ENCODE data around the gene ZIC2. TPM values are rescaled to one million over a fixed set of nuclear protein-coding genes. Genes with fewer than 3 reads are reported as not detected.
A peak's percentile ranks its signal among the peaks of the same experiment; 100 is the strongest.

The ZIC2 gene
- total RNA-seq, 1 experiment from 2014 or later = 305 TPM

GRCh38 chr13:99989276-99990125, 7.9 kb downstream of the ZIC2 start:
- peak; percentile 68 for DNase-seq (ENCODE audit: low spot score)
- intact Hi-C loops (cut with micrococcal nuclease; ENCODE audit: unreplicated experiment) = loop anchor here (10.0 kb wide), 1 partner anchor 95 kb away; the partner anchor contains the start of gene PCCA
- POLR2A ChIA-PET (ENCODE audit: low non-redundant PET) = interaction anchor here (0.6 to 0.7 kb wide), 3 partner anchors 8 to 424 kb away, joined by 3 to 4 read pairs (median 3); partner anchors contain the start of gene ZIC2
- TF ChIP-seq EZH2 (IDR thresholded peaks at IDR 0.05; ENCODE audit: borderline replicate concordance, low read depth, low read length, poor library complexity, severe bottlenecking) = no peak
- no peak for TF ChIP-seq CTCF (conservative IDR thresholded peaks at IDR 0.05; ENCODE audit: low read depth, low read length)
- no peaks in the 10 kb centered on the region for H3K9me3 ChIP-seq (ENCODE audit: low read depth, low read length, poor library complexity, severe bottlenecking)
- CTCF ChIA-PET = interaction anchor here (0.6 kb wide), 1 partner anchor 245 kb away, joined by 3 read pairs; no protein-coding TSS in a partner anchor
- H3K4me1 ChIP-seq (ENCODE audit: insufficient read depth, low read length, poor library complexity, severe bottlenecking) = peaks cover 66% of the 10 kb centered on the region
- H3K27ac ChIP-seq (ENCODE audit: low read depth, low read length, poor library complexity, severe bottlenecking) = peak overlapping the region; percentile 96
- no TSS peak for BruUV-seq (replicated peaks)
- no peaks in the 10 kb centered on the region for H3K27me3 ChIP-seq (replicated peaks; ENCODE audit: insufficient read depth, low read depth, low read length, poor library complexity)
- H3K4me3 ChIP-seq (ENCODE audit: low read depth, low read length, poor library complexity, severe bottlenecking) = peak overlapping the region; percentile 95
- H3K36me3 ChIP-seq (ENCODE audit: insufficient read depth, low read length, poor library complexity, severe bottlenecking) = peaks cover 33% of the 10 kb centered on the region

GRCh38 chr13:99990126-99990977, 8.8 kb downstream of the ZIC2 start:
- ChIA-PET POLR2A (ENCODE audit: low non-redundant PET) (interaction anchor here (0.7 kb wide), 2 partner anchors 9 to 24 kb away, joined by 3 to 4 read pairs; partner anchors contain the start of gene ZIC2), CTCF (no interaction called here)
- TF ChIP-seq CTCF (conservative IDR thresholded peaks at IDR 0.05; ENCODE audit: low read depth, low read length) (no peak), EZH2 (IDR thresholded peaks at IDR 0.05; ENCODE audit: borderline replicate concordance, low read depth, low read length, poor library complexity, severe bottlenecking) (no peak)
- intact Hi-C loops (cut with micrococcal nuclease; ENCODE audit: unreplicated experiment) = loop anchor here (10.0 kb wide), 1 partner anchor 94 kb away; the partner anchor contains the start of gene PCCA
- Histone ChIP-seq H3K4me1 (ENCODE audit: insufficient read depth, low read length, poor library complexity, severe bottlenecking) (peaks cover 73% of the 10 kb centered on the region), H3K36me3 (ENCODE audit: insufficient read depth, low read length, poor library complexity, severe bottlenecking) (peaks cover 25% of the 10 kb centered on the region), H3K4me3 (ENCODE audit: low read depth, low read length, poor library complexity, severe bottlenecking) (peak overlapping the region; percentile 95), H3K9me3 (ENCODE audit: low read depth, low read length, poor library complexity, severe bottlenecking) (no peaks in the 10 kb centered on the region), H3K27me3 (replicated peaks; ENCODE audit: insufficient read depth, low read depth, low read length, poor library complexity) (no peaks in the 10 kb centered on the region), H3K27ac (ENCODE audit: low read depth, low read length, poor library complexity, severe bottlenecking) (peak overlapping the region; percentile 96)
- peak; percentile 59 for DNase-seq (ENCODE audit: low spot score)
- BruUV-seq (replicated peaks) = no TSS peak

All from A673 (cell line).